GM18907 (cell line): Measurements from ENCODE around the gene CACNB2.
"Not testable (repeated sequence)": the region's sequence is repeated elsewhere in the genome, so short reads cannot be mapped to it uniquely, and the experiment has no call there.

Experiments used
- ATAC-seq: cut with Tn5 transposase; IDR thresholded peaks from one replicate; pipeline ENCODE4 v1.9.1; 2021; ENCODE audit warnings: mild to moderate bottlenecking, moderate library complexity; ENCODE audit not compliant: unreplicated experiment

The CACNB2 gene

DNA sequence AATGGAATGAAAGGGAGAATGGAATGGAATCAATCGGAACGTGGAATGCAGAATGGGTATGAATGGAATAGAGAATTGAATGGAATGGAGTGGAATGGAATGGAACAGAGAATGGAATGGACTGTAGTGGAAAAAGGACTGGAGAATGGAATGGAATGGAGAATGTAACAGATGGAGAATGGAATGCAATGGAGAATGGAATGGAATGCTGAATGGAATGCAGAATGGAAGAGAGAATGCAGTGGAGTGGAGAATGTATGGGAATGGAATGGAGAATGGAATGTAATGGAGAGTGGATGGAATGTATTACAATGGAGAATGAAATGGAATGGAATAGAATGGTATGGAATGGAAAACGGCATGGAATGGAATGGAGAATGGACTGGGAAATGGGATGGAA is 414.3 kb downstream of the CACNB2 start:
- ATAC-seq, result no peak

DNA sequence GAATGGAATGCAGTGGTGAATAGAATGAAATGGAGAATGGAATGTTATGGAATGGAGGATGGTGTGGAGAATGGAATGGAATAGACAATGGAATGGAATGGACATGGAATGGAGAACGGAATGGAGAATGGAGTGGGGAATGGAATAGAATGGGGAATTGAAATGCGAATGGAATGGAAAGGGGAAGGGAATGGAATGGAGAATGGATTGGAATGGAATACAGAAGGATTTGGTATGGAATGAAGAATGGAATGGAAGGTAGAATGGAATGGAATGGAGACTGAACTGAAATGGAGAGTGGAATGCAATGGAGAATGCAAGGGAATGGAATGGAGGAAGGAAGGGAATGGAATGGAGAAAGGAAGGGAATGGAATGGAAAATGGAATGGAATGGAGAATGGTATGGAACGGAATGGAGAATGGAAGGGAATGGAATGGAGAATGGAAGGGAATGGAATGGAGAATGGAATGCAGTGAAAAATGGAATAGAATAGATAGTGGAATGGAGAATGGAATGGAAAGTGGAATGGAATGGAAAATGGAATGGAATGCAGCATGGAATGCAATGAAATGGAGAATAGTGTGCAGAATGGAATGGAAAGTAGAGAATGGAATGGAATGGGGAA is 416.4 kb downstream of the CACNB2 start:
- ATAC-seq, result no peak

DNA sequence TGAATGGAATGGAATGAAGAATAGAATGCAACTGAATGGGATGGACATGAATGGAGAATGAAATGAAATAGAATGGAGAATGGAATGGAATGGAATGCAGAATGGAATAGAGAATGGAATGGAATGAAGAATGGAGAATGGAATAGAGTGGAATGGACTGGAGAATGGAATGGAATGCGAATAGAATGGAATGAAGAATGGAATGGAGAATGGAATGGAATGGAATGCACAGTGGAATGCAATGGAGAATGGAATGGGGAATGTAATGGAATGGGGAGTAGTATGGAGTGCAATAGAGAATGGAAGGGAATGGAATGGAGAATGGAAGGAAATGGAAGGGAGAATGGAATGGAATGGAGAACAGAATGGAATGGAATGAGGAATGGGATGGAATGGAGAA is 417.7 kb downstream of the CACNB2 start:
- no peak for ATAC-seq

DNA sequence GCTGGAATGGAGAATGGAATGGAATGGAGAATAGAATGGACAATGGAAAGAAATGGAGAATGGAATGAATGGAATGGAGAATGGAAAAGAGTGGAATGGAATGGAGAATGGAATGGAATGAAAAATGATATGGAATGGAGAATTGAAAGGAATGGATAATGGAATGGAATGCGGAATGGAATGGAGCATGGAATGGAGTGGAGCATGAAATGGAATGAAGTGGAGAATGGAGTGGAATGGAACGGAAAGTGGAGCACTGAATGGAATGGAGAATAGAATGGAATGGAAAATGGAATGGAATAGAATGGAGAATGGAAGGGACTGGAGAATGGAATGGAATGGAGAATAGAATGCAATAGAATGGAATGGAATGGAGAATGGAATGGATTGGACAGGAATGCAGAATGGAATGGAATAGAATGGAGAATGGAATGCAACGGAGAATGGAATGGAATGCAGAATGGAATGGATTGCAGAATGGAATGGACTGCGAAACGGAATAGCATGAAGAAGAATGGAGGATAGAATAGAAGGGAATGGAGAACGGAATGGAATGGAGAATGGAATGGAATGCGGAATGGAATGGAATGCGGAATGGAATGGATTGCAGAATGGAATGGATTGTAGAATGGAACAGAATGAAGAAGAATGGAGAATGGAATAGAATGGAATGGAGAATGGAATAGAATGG is 421.8 kb downstream of the CACNB2 start:
- ATAC-seq, result no peak

DNA sequence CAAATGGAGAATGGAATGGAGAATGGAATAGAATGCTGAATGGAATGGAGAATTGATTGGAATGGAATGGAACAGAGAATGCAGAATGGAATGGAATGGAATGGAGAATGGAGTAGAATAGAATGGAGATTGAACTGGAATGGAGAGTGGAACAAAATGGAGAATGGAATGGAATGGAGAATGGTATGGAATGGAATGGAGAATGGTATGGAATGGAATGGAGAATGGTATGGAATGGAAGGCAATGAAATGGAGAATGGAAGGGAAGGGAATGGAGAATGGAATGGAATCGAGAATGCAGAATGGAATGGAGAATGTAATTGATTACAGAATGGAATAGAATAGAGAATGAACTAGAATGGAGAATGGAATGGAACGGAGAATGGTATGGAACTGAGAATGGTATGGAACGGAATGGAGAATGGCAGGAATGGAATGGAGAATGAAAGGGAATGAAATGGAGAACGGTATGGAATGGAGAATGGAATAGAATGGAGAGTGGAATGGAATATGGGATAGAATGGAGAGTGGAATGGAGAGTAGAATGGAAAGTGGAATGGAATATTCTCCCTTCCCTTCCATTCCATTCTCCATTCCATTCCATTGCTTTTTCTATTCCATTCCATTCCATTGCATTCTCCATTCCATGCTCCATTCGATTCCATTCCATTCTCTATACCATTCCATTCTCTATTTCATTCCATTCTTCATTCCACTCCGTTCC is 422.9 kb downstream of the CACNB2 start:
- no peak for ATAC-seq

DNA sequence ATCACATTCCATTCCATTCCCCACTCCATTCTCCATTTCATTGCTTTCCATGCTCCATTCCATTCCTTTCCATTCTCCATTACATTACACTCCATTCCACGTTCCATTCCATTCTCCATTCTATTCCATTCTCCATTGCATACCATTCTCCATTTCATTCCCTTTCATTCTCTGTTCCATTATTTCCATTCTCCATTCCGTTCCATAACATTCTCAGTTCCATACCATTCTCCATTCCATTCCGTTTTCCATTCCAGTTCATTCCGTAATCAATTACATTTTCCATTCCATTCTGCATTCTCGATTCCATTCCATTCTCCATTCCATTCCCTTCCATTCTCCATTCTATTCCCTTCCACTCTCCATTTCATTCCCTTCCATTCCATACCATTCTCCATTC is 424.8 kb downstream of the CACNB2 start:
- no peak for ATAC-seq

DNA sequence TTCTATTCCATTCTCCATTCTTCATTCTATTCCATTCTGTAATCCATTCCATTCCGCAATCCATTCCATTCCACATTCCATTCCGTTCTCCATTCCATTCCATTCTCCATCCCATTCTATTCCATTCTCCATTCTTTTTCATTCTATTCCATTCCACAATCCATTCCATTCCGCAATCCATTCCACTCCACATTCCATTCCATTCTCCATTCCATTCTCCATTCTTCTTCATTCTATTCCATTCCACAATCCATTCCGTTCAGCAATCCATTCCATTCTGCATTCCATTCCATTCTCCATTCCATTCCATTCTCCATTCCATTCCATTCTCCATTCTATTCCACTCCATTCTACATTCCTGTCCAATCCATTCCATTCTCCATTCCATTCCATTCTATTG is 426.0 kb downstream of the CACNB2 start:
- ATAC-seq, result no peak

DNA sequence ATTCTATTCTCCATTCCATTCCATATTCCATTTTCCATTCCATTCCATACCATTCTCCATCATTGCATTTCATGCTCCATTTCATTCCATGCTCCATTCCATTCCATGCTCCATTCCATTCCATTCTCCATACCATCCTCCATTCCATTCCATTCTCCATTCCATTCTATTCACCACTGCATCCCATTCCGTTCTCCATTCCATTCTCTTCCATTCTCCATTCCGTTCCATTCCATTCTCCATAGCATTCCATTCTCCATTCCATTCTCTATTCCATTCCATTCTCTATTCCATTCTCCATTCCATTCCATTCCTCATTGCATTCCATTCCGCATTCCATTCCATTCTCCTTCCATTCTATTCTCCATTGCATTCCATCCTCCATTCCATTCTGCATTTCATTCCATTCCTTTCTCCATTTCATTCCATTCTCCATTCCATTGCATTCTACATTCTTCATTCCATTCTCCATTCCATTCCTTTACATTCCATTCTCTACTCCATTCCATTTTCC is 427.2 kb downstream of the CACNB2 start:
- ATAC-seq, result no peak

DNA sequence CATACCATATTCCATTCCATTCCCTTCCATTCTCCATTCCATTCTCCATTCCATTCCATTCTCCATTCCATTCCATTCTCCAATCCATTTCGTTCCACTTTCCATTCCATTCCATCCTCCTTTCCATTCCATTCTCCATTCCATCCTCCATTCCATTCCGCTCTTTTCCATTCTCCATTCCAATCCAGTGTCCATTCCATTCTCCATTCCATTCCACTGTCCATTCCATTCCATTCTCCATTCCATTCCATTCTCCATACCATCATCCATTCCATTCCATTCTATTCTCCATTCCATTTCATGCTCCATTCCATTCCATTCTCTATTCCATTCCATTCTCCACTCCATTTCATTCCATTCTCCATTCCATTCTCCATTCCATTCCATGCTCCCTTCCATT is 430.2 kb downstream of the CACNB2 start:
- not testable (repeated sequence) for ATAC-seq

DNA sequence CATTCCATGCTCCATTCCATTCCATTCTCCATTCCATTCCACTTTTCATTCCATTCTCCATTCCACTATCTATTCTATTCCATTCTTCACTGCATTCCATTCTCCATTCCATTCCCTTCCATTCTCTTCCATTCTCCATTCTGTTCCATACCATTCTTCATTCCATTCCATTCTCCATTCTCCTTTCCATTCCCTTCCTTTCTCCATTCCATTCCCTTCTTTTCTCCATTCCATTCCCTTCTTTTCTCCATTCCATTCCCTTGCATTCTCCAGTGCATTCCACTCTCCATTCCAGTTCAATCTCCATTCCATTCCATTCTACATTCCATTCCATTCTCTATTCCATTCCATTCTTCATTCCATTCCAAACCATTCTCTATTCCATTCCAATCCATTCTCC is 430.9 kb downstream of the CACNB2 start:
- ATAC-seq, result no peak

DNA sequence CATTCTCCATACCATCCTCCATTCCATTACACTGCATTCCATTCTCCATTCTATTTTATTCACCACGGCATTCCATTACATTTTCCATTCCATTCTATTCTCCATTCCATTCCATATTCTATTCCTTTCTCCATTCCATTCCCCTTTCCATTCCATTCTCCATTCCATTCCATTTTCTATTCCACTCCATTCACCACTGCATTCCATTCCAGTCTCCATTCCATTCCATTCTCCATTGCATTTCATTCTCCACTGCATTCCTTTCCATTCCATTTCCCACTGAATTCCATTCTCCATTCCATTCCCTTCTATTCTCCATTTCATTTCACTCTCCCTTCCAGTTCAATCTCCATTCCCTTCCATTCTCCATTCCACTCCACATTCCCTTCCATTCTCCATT is 431.6 kb downstream of the CACNB2 start:
- ATAC-seq, result no peak

DNA sequence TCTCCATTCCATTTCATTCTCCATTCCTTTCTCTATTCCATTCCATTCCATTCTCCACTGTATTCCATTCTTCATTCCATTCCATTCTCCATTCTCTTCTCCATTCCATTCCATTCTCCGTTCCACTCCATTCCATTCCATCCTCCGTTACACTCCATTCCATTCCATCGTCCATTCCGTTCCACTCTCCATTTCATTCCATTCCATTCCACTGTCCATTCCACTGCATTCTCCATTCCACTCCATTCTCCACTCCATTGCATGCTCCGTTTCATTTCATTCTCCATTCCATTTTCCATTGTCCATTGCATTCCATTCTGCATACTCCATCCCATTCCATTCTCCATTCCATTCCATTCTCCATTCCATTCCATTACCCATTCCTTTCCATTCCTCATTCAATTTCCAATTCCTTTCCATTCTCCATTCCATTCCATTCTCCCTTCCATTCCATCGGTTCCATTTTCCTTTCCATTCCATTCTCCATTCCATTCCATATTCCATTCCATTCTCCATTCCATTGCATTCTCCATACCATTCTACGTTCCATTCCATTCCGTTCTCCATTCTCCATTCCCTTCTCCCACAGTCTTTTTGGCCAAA is 432.8 kb downstream of the CACNB2 start:
- ATAC-seq, result no peak

DNA sequence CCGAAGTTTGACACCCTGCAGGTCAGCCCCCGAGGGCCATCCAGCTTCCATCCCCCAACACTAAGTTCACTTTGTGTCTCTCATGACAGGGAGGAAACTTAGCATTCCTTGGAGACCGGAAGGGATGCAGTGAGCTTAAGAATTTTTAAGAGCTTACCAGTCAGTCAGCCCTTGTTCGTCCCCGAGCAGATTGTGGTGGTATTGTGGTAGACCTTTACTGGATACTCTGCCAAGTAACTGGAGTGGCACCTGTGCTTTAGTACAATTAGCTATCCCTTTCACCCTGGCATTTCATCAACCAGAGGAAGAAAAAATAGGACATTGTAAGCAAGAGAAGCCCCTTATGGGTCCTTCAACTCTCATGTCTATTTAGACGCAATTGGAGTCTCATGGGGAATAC is 436.4 kb downstream of the CACNB2 start:
- ATAC-seq, result no peak

DNA sequence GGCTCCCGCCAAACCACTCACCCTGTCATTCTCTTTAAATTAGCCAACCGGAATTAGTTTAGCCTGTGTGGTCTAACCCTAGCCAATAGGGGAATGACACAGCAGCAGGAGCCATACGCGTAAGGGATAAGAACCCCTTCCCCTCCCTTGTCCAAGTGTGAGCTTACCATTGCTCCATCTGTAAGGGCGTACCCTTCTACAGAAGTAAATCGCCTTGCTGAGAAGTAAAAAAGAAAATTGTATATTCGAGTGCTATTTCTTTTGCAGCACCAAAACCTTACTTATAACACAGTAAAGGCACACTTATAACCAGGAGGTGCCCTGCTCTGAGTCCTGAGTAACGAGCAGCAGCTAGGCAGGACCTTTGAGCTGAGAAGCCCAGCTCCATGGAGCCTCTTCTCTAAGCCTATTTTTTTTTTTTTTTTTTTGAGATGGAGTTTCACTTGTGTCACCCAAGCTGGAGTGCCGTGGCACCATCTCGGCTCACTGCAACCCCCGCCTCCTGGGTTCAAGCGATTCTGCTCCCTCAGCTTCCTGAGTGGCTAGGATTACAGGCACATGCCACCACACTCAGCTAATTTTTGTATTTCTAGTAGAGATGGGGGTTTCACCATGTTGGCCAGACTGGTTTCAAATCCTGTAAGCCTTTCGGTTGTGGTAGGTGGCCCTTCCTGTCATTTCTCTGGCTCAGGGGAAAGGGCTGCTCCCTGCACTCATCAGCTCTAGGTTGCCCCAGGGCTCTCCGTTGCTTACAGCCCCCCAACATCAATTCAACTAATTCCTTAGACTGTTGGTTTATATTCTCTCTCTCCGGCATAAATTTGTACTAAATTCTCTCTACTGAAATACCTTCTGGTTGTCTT is 437.8 kb downstream of the CACNB2 start:
- no peak for ATAC-seq

DNA sequence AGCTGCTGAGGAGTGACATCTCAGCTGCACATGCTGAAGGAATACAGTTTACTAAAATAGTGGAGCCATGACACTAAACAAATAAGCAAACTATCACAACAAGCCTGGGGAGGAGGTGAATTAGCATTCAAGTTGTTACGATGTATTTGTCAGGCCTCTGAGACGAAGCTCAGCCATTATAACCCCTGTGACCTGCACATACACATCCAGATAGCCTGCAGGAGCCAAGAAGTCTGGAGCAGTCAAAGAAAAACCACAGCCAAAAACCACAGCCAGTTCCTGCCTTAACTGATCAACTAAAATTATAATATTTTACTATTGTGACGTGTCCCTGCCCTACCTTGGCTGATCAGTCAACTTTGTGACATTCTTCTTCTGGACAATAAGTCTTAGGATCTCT is 442.6 kb downstream of the CACNB2 start:
- ATAC-seq, result no peak

DNA sequence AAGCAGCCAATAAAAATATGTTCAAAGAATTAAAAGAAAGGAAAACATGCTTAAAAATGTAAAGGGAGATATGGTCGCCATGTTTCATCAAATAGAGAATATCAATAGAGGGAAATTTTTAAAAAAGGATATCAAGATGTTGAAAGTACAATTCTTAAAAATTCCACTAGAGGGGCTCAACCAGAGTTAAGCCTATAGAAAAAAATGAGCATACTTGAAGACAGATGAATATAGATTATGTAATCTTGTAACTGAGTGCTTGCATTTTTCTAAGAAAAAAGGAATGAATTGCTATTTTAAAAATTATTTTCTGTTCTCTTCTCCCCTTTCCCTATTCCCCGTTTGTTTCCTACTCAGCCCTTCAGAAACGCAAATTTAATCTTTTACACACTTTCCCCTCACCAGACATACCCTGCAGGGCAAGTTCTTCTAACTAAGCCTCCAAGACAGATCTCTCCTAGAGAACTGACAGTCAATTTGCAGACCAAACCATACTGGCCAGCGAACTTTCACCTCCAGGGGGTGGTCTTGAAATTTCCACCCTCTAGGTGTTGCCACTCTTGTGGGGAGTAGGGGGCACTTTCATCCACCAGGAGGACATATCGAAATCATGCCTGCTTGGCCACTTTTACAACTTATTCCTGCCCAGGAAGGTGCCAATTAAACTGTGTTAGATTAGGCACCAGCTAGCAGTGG is 443.5 kb downstream of the CACNB2 start:
- peak; percentile 41 for ATAC-seq

DNA sequence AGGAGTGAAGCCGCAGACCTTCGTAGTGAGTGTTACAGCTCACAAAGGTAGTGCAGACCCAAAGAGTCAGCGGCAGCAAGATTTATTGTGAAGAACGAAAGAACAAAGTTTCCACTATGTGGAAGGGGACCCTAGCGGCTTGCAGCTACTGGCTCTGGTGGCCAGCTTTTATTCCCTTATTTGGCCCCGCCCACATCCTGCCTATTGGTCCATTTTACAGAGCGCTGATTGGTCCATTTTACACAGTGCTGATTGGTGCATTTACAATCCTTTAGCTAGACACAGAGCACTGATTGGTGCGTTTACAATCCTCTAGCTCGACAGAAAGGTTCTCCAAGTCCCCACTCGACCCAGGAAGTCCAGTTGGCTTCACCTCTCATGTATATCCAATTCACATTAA is 446.4 kb downstream of the CACNB2 start:
- ATAC-seq, result not testable (repeated sequence)

DNA sequence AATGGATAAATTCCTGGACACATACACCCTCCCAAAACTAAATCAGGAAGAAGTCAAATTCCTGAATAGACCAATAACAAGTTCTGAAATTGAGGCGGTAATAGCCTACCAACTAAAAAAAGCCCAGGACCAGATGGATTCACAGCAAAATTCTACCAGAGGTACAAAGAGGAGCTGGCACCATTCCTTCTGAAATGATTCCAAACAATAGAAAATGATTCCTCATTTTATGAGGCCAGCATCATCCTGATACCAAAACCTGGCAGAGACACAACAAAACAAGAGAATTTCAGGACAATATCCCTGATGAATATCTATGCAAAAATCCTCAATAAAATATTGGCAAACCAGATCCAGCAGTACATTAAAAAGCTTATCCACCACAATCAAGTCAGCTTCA is 450.9 kb downstream of the CACNB2 start:
- ATAC-seq, result not testable (repeated sequence)
